SU-DHL-6 (cell line): ENCODE measurements around the gene HOXB3.

ENCODE experiments used
- H2AFZ ChIP-seq: fragments of 200-600 bp; sonication (generic); 2 replicates; pipeline ENCODE4 v1.6.1; 2014; ENCODE audit warnings: low read depth, mild to moderate bottlenecking, moderate library complexity, mixed read lengths, antibody characterized with exemption, low read length; ENCODE audit not compliant: severe bottlenecking
- H3F3A ChIP-seq: fragments of 200-600 bp; shearing (Covaris generic); 2 replicates; pipeline ENCODE4 v1.6.0; 2016; ENCODE audit warnings: antibody characterized with exemption, mild to moderate bottlenecking; ENCODE audit not compliant: insufficient read depth
- H3K27ac ChIP-seq: fragments of 200-600 bp; sonication (generic); 2 replicates; pipeline ENCODE4 v1.5.1; 2016; ENCODE audit warnings: low read depth, mild to moderate bottlenecking, low read length, moderate library complexity, mixed read lengths
- H3K27me3 ChIP-seq: fragments of 200-600 bp; sonication (generic), shearing (Covaris generic); 2 replicates; pipeline ENCODE4 v1.6.0; 2014; ENCODE audit warnings: mild to moderate bottlenecking, low read length
- H3K36me3 ChIP-seq: fragments of 200-600 bp; sonication (generic); 2 replicates; pipeline ENCODE4 v1.6.1; 2014; ENCODE audit warnings: mild to moderate bottlenecking, low read length, mixed read lengths
- H3K4me2 ChIP-seq: fragments of 300-600, 200-600 bp; shearing (Covaris generic), sonication (generic); 2 replicates; pipeline ENCODE4 v1.6.0; 2014; ENCODE audit warnings: low read length, low read depth, mild to moderate bottlenecking; ENCODE audit not compliant: poor library complexity, severe bottlenecking
- H3K4me3 ChIP-seq: fragments of 200-600 bp; sonication (generic); 2 replicates; pipeline ENCODE4 v1.5.1; 2014; ENCODE audit warnings: antibody characterized with exemption, low read length, mild to moderate bottlenecking, mixed read lengths; ENCODE audit not compliant: insufficient read depth, poor library complexity, severe bottlenecking
- H3K79me2 ChIP-seq: fragments of 200-600 bp; sonication (generic); 2 replicates; pipeline ENCODE4 v1.6.1; 2014; ENCODE audit warnings: mild to moderate bottlenecking, low read length, moderate library complexity; ENCODE audit not compliant: insufficient read depth
- H3K9ac ChIP-seq: fragments of 200-600 bp; sonication (generic); 2 replicates; pipeline ENCODE4 v1.7.0; 2014; ENCODE audit warnings: mild to moderate bottlenecking, low read length
- H3K9me2 ChIP-seq: fragments of 200-600 bp; sonication (generic); replicated peaks from 2 replicates; pipeline ENCODE4 v1.6.1; 2014; ENCODE audit warnings: low read length; ENCODE audit not compliant: insufficient read depth
- H3K9me3 ChIP-seq: fragments of 200-600 bp; sonication (generic); 2 replicates; pipeline ENCODE4 v1.6.1; 2014; ENCODE audit warnings: low read length, mixed read lengths; ENCODE audit not compliant: insufficient read depth
- H4K20me1 ChIP-seq: fragments of 200-600 bp; sonication (generic); 2 replicates; pipeline ENCODE4 v1.6.1; 2014; ENCODE audit warnings: low read depth, mild to moderate bottlenecking, antibody characterized with exemption, low read length, moderate library complexity, mixed read lengths
- CTCF ChIP-seq: fragments of 200-600 bp; sonication (generic); IDR thresholded peaks from one replicate; pipeline ENCODE4 v1.5.1; 2017; ENCODE audit warnings: antibody characterized with exemption, mild to moderate bottlenecking, low read length, moderate library complexity; ENCODE audit not compliant: insufficient read depth, poor library complexity, severe bottlenecking
- EZH2phosphoT487 ChIP-seq: fragments of 200-600 bp; sonication (generic), shearing (Covaris generic); conservative IDR thresholded peaks from 2 replicates; pipeline ENCODE4 v1.6.1; 2018; ENCODE audit warnings: mild to moderate bottlenecking, antibody characterized with exemption, low read length, moderate library complexity, mixed read lengths

Gene HOXB3

GRCh38 chr17:48627623-48628521 is 37.8 kb upstream of the HOXB3 start:
- no peaks in the 10 kb centered on the region for H3K36me3 ChIP-seq
- H3K4me2 ChIP-seq: no peak overlapping the region
- no peak overlapping the region for H2AFZ ChIP-seq
- H3K4me3 ChIP-seq: no peak overlapping the region
- H3K79me2 ChIP-seq: no peaks in the 10 kb centered on the region
- no peaks in the 10 kb centered on the region for H3K9me3 ChIP-seq
- H3K9me2 ChIP-seq: no peaks in the 10 kb centered on the region
- H4K20me1 ChIP-seq: no peaks in the 10 kb centered on the region
- H3K9ac ChIP-seq: no peak overlapping the region
- TF ChIP-seq EZH2phosphoT487: no peak
- TF ChIP-seq CTCF: no peak
- no peaks in the 10 kb centered on the region for H3K27me3 ChIP-seq
- H3K27ac ChIP-seq: no peak overlapping the region
- H3F3A ChIP-seq: no peaks in the 10 kb centered on the region

GRCh38 chr17:48627118-48627597 is 37.1 kb upstream of the HOXB3 start:
- TF ChIP-seq CTCF: no peak
- H3K36me3 ChIP-seq: no peaks in the 10 kb centered on the region
- no peak overlapping the region for H3K4me3 ChIP-seq
- no peaks in the 10 kb centered on the region for H3K79me2 ChIP-seq
- H3K4me2 ChIP-seq: no peak overlapping the region
- H3K9me2 ChIP-seq: no peaks in the 10 kb centered on the region
- no peak overlapping the region for H2AFZ ChIP-seq
- no peaks in the 10 kb centered on the region for H3K9me3 ChIP-seq
- no peak overlapping the region for H3K27ac ChIP-seq
- no peaks in the 10 kb centered on the region for H3F3A ChIP-seq
- H3K27me3 ChIP-seq: no peaks in the 10 kb centered on the region
- no peak overlapping the region for H3K9ac ChIP-seq
- H4K20me1 ChIP-seq: no peaks in the 10 kb centered on the region

- no peaks in the 10 kb centered on the region for H3K36me3 ChIP-seq
- H3K9me2 ChIP-seq: no peaks in the 10 kb centered on the region
- no peak within 1 kb of the TSS for H3K9ac ChIP-seq
- no peaks in the 10 kb centered on the region for H3K79me2 ChIP-seq
- H3K4me2 ChIP-seq: no peak within 1 kb of the TSS
- no peak within 1 kb of the TSS for H2AFZ ChIP-seq
- no peaks in the 10 kb centered on the region for H3K27me3 ChIP-seq
- no peak within 1 kb of the TSS for H3K4me3 ChIP-seq
- H3F3A ChIP-seq: no peaks in the 10 kb centered on the region
- TF ChIP-seq CTCF: no peak
- TF ChIP-seq EZH2phosphoT487: no peak
- H3K27ac ChIP-seq: no peak within 1 kb of the TSS
- no peaks in the 10 kb centered on the region for H3K9me3 ChIP-seq
- H4K20me1 ChIP-seq: no peaks in the 10 kb centered on the region
Observed at GRCh38 chr17:48626245-48627117, 36.4 kb upstream of the HOXB3 start, which contains the start of gene HOXB9. TSS of gene HOXB9 (minus strand) at chr17:48626358. CDS start at chr17:48626269, 89 bp downstream.
